Vagina (tissue), 2 donors: ENCODE measurements around the gene CREB5.

Experiments used
- POLR2AphosphoS5 ChIP-seq, 2 donors: sonication (generic); formaldehyde crosslinking; IDR thresholded peaks; one replicate each; pipeline ENCODE4 v1.9.0; 2017; ENCODE audit warnings: antibody characterized with exemption in 2 of 2, mild to moderate bottlenecking in 2 of 2, low read depth in 1 of 2; ENCODE audit not compliant: insufficient read depth in 1 of 2
- TF ChIP-seq, protein P1 (sequence below), 3 experiments: fragments of 450-650 bp in 2 of 3; fragments of 200-600 bp in 1 of 3; sonication (generic) in 1 of 3; IDR thresholded peaks; one replicate each; pipeline ENCODE4 v1.5.1; 2017 to 2019; ENCODE audit warnings: antibody characterized with exemption in 3 of 3, mild to moderate bottlenecking in 2 of 3, moderate library complexity in 2 of 3

DNA sequence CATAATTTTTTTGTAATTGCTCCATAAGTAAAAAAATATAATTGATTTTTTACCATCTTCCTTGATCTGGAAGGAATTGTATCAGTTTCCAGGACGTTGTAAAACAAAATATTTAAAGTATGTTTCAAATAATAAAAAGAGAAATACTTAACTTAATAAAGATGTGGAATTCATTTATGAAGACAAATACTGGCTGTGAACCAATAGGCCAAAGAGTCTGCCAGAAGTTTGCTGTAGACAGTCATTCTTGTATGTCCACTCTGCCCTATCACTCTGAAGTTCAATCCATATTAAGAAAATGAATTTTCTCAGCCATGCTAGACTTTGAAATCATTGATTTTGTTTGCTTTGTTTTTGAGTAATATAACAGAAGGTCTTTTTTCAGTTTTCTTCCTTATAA, 289.4 kb downstream of the CREB5 start:
- TF ChIP-seq POLR2AphosphoS5 (IDR thresholded peaks at IDR 0.05; ENCODE audit: insufficient read depth in 1 of 2, low read depth in 1 of 2), result no peak
- TF ChIP-seq, protein P1, sequence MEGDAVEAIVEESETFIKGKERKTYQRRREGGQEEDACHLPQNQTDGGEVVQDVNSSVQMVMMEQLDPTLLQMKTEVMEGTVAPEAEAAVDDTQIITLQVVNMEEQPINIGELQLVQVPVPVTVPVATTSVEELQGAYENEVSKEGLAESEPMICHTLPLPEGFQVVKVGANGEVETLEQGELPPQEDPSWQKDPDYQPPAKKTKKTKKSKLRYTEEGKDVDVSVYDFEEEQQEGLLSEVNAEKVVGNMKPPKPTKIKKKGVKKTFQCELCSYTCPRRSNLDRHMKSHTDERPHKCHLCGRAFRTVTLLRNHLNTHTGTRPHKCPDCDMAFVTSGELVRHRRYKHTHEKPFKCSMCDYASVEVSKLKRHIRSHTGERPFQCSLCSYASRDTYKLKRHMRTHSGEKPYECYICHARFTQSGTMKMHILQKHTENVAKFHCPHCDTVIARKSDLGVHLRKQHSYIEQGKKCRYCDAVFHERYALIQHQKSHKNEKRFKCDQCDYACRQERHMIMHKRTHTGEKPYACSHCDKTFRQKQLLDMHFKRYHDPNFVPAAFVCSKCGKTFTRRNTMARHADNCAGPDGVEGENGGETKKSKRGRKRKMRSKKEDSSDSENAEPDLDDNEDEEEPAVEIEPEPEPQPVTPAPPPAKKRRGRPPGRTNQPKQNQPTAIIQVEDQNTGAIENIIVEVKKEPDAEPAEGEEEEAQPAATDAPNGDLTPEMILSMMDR (IDR thresholded peaks at IDR 0.05), result no peak
